ENCODE results near the gene P3H1. TPM values are rescaled to one million over a fixed set of nuclear protein-coding genes. Genes with fewer than 3 reads are reported as not detected.
"Not testable (repeated sequence)": the region's sequence is repeated elsewhere in the genome, so short reads cannot be mapped to it uniquely, and the experiment has no call there.

The P3H1 gene
- total RNA-seq, 1 donor from 2014 or later = 123 TPM

DNA sequence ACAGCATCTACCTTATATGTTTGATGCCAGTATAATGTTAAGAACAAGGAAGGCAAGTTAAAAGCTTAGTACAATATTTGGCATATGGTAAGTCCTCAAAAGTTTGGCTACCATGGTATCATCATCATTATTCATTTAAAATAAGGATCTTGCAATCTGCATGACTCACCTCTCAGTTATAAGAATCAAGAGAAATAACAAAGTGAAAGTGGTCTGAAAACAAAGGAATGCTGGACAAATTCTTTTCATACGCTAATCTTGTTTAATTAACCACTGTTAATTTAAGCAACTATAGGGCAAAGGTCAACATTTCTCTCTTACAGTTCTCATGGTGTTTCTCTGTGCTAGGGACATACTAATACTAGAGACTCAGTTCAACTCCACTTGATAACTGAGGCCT lies 13.8 kb downstream of the P3H1 start:
- Mint-ChIP-seq H3K27ac (no peak overlapping the region), H3K4me1 (no peaks in the 10 kb centered on the region), H3K36me3 (peaks cover 66% of the 10 kb centered on the region), H3K9me3 (peaks cover 14% of the 10 kb centered on the region), H3K27me3 (ENCODE audit: low read depth) (no peaks in the 10 kb centered on the region), H3K4me3 (no peak overlapping the region)
- DNase-seq (ENCODE audit: low spot score in 2 of 2, unreplicated experiment in 2 of 2) = no peak
- TF ChIP-seq, protein P1, sequence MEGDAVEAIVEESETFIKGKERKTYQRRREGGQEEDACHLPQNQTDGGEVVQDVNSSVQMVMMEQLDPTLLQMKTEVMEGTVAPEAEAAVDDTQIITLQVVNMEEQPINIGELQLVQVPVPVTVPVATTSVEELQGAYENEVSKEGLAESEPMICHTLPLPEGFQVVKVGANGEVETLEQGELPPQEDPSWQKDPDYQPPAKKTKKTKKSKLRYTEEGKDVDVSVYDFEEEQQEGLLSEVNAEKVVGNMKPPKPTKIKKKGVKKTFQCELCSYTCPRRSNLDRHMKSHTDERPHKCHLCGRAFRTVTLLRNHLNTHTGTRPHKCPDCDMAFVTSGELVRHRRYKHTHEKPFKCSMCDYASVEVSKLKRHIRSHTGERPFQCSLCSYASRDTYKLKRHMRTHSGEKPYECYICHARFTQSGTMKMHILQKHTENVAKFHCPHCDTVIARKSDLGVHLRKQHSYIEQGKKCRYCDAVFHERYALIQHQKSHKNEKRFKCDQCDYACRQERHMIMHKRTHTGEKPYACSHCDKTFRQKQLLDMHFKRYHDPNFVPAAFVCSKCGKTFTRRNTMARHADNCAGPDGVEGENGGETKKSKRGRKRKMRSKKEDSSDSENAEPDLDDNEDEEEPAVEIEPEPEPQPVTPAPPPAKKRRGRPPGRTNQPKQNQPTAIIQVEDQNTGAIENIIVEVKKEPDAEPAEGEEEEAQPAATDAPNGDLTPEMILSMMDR (IDR thresholded peaks at IDR 0.05; ENCODE audit: unreplicated experiment) = no peak

- no peak for DNase-seq (ENCODE audit: low spot score in 2 of 2, unreplicated experiment in 2 of 2)
- H3K4me3 Mint-ChIP-seq = no peak overlapping the region
- TF ChIP-seq, protein P1 (IDR thresholded peaks at IDR 0.05; ENCODE audit: unreplicated experiment) = no peak
- H3K27ac Mint-ChIP-seq = no peak overlapping the region
- peaks cover 68% of the 10 kb centered on the region for H3K36me3 Mint-ChIP-seq
- no peaks in the 10 kb centered on the region for H3K4me1 Mint-ChIP-seq
- H3K27me3 Mint-ChIP-seq (ENCODE audit: low read depth) = no peaks in the 10 kb centered on the region
- H3K9me3 Mint-ChIP-seq = peaks cover 14% of the 10 kb centered on the region
Observed at GRCh38 chr1:42752284-42752683, 14.5 kb downstream of the P3H1 start.

DNA sequence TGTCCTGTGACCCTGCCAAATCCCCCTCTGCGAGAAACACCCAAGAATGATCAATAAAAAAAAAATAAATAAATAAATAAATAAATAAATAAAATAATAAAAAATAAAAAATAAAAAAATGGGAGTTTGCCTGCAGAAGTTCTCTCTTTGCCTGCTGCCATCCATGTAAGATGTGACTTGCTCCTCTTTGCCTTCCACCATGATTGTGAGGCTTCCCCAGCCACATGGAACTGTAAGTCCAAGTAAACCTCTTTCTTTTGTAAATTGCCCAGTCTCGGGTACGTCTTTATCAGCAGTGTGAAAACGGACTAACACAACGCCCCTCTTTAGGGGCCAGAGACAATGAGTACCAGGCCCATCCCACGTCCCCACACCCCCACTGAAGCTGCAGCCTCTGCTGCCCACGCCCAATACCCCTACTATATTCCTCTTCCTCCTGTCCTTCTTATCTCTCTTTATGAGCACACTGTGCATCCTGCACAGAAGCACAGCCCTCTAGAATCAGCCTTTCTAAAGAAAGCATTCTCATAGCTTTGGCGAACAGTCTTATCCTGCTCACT lies 15.2 kb downstream of the P3H1 start:
- H3K27me3 Mint-ChIP-seq (ENCODE audit: low read depth); H3K27ac Mint-ChIP-seq; DNase-seq (ENCODE audit: low spot score in 2 of 2, unreplicated experiment in 2 of 2); H3K4me3 Mint-ChIP-seq; H3K4me1 Mint-ChIP-seq: not testable (repeated sequence)
- peaks cover 71% of the 10 kb centered on the region for H3K36me3 Mint-ChIP-seq
- H3K9me3 Mint-ChIP-seq = peaks cover 14% of the 10 kb centered on the region

- H3K36me3 Mint-ChIP-seq = peaks cover 67% of the 10 kb centered on the region
- no peak overlapping the region for H3K27ac Mint-ChIP-seq
- no peaks in the 10 kb centered on the region for H3K27me3 Mint-ChIP-seq (ENCODE audit: low read depth)
- peaks cover 14% of the 10 kb centered on the region for H3K9me3 Mint-ChIP-seq
- no peak for DNase-seq (ENCODE audit: low spot score in 2 of 2, unreplicated experiment in 2 of 2)
- no peak overlapping the region for H3K4me3 Mint-ChIP-seq
- no peaks in the 10 kb centered on the region for H3K4me1 Mint-ChIP-seq
- TF ChIP-seq, protein P1 (IDR thresholded peaks at IDR 0.05; ENCODE audit: unreplicated experiment) = no peak
Observed at GRCh38 chr1:42750041-42750440, 16.8 kb downstream of the P3H1 start.

DNA sequence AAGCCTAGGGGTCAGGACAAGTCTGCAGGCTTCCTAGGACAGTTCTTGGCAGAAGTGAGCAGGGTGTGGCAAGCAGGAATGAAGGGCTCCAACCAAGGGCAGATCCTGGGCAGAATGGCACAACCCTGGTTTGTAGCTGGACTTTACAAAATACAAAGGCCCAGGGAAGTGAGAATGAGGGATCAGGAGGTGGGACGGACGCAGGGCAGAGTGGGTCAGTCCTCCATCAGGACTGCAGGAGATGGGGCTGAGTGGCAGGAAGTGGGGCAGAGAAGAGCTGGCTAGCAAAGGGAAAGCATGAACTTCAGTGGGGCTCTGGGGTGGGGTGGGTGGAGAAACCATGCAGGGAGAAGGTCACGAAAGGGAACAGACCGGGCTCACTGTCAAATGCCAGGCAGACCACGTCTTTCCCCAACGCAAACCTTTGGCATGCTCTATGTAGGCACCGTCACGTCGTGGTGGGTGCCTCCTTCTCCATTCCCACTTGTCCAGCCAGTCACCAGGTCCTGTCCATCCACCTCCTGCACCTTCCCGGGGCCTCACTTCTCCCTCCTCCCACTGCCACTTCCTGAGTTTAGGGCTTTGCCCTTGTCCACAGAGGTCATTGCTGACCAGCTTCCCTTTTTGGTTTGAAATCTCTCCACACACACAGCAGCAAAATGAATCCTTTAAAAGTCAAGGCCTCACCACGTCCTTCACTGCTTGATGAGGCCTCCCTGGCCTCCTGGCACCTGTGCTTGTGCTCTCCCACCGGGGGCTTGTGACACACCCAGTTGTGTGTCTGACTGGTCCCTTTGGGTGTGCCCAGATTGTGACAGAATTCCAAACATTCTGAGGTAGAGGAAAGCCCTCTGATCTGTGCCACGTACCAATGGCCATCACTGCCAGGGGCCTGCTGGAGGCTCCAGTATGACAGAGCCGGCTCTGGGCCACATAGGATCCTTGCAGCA lies 18.1 kb downstream of the P3H1 start:
- H3K27ac Mint-ChIP-seq = no peak overlapping the region
- no peak overlapping the region for H3K4me3 Mint-ChIP-seq
- peaks cover 14% of the 10 kb centered on the region for H3K9me3 Mint-ChIP-seq
- H3K4me1 Mint-ChIP-seq = peaks cover under 1% of the 10 kb centered on the region
- H3K27me3 Mint-ChIP-seq (ENCODE audit: low read depth) = no peaks in the 10 kb centered on the region
- TF ChIP-seq, protein P1 (IDR thresholded peaks at IDR 0.05; ENCODE audit: unreplicated experiment) = no peak
- peaks cover 57% of the 10 kb centered on the region for H3K36me3 Mint-ChIP-seq
- no peak for DNase-seq (ENCODE audit: low spot score in 2 of 2, unreplicated experiment in 2 of 2)

- Mint-ChIP-seq H3K36me3 (peaks cover 53% of the 10 kb centered on the region), H3K9me3 (peaks cover 14% of the 10 kb centered on the region), H3K27me3 (ENCODE audit: low read depth) (no peaks in the 10 kb centered on the region), H3K4me1 (peaks cover 8% of the 10 kb centered on the region), H3K4me3 (no peak overlapping the region), H3K27ac (no peak overlapping the region)
- DNase-seq (ENCODE audit: low spot score in 2 of 2, unreplicated experiment in 2 of 2) = no peak
- TF ChIP-seq, protein P1 (IDR thresholded peaks at IDR 0.05; ENCODE audit: unreplicated experiment) = no peak
Observed at GRCh38 chr1:42748021-42748420, 18.8 kb downstream of the P3H1 start.

Measured in mesothelial cell of epicardium (in vitro differentiated cells).